B cell (primary cell): Measurements from ENCODE around the gene SLC7A10. TPM values are rescaled to one million over a fixed set of nuclear protein-coding genes. Genes with fewer than 3 reads are reported as not detected.

Experiments
- ATAC-seq: fragments of 200-7000 bp; cut with Tn5 transposase; one replicate; pipeline ENCODE4 v1.10.0; 2021; ENCODE audit warnings: low read depth, mild to moderate bottlenecking, moderate number of reproducible peaks, moderate library complexity
- CTCF ChIA-PET: fragments of 350-600 bp; sonication (Branson Sonifier 250); formaldehyde crosslinking; loops from one replicate; lab custom pipeline; 2021; ENCODE audit warnings: antibody characterized with exemption, inconsistent platforms; lab: Charles Lee
- POLR2A ChIA-PET: fragments of 350-600 bp; sonication (Branson Sonifier 250); formaldehyde crosslinking; loops from one replicate; lab custom pipeline; 2021; ENCODE audit warnings: antibody characterized with exemption; lab: Charles Lee
- DNase-seq: peaks from one replicate; pipeline ENCODE4 v3.0.0; 2013
- H2AFZ ChIP-seq: 2 replicates; pipeline ENCODE4 v1.6.1; 2012; ENCODE audit warnings: mild to moderate bottlenecking, low read depth, low read length; ENCODE audit not compliant: insufficient read depth, poor library complexity, severe bottlenecking
- H3K27ac ChIP-seq, 2 donors: 1 replicate in 1 of 2; 2 replicates in 1 of 2; pipeline ENCODE4 v1.5.1; 2012 to 2013; ENCODE audit warnings: low read length in 2 of 2, mild to moderate bottlenecking in 2 of 2, moderate library complexity in 1 of 2
- H3K27me3 ChIP-seq, 4 experiments: fragments of 200-600 bp in 1 of 4; sonication (generic) in 1 of 4; replicated peaks in 1 of 4; 1 replicate in 2 of 4; 2 replicates in 2 of 4; pipeline versions ENCODE4 v1.6.1 to v1.7.0; 2013 to 2016; ENCODE audit warnings: low read length in 3 of 4, mild to moderate bottlenecking in 2 of 4, mixed read lengths in 1 of 4, moderate library complexity in 1 of 4; ENCODE audit not compliant: insufficient read depth in 4 of 4, control insufficient read depth in 3 of 4; ENCODE audit errors: control extremely low read depth in 1 of 4
- H3K36me3 ChIP-seq, 2 experiments: replicated peaks in 1 of 2; 1 replicate in 1 of 2; 2 replicates in 1 of 2; pipeline versions ENCODE4 v1.6.1 to v1.7.1; 2013; ENCODE audit warnings: low read length in 1 of 2; ENCODE audit not compliant: insufficient read depth in 2 of 2, control insufficient read depth in 1 of 2; ENCODE audit errors: control extremely low read depth in 1 of 2, extremely low read depth in 1 of 2
- H3K4me1 ChIP-seq, 2 donors: fragments of 200-600 bp in 1 of 2; sonication (generic) in 1 of 2; 1 replicate in 1 of 2; 2 replicates in 1 of 2; pipeline versions ENCODE4 v1.5.1 to v1.6.1; 2013 to 2017; ENCODE audit warnings: low read length in 2 of 2; ENCODE audit not compliant: control insufficient read depth in 2 of 2, insufficient read depth in 2 of 2
- H3K4me2 ChIP-seq: replicated peaks from 2 replicates; pipeline ENCODE3; 2012; ENCODE audit warnings: mild to moderate bottlenecking, low read depth, low read length; ENCODE audit not compliant: poor library complexity, severe bottlenecking
- H3K4me3 ChIP-seq, 5 experiments: fragments of 200-600 bp in 1 of 5; sonication (generic) in 1 of 5; 1 replicate in 3 of 5; 2 replicates in 2 of 5; pipeline versions ENCODE4 v1.5.1 to v1.7.0; 2011 to 2016; ENCODE audit warnings: low read length in 4 of 5, mild to moderate bottlenecking in 4 of 5, low read depth in 2 of 5, control low read depth in 1 of 5, moderate library complexity in 1 of 5; ENCODE audit not compliant: insufficient read depth in 1 of 5; ENCODE audit errors: control extremely low read depth in 1 of 5, extremely low read depth in 1 of 5
- H3K79me2 ChIP-seq: fragments of 200-600 bp; sonication (generic); one replicate; pipeline ENCODE4 v1.6.0; 2016; ENCODE audit warnings: low read length; ENCODE audit not compliant: control insufficient read depth, insufficient read depth
- H3K9ac ChIP-seq: fragments of 200-600 bp; sonication (generic); 2 replicates; pipeline ENCODE4 v1.6.1; 2017; ENCODE audit warnings: mild to moderate bottlenecking, low read length, moderate library complexity
- H3K9me3 ChIP-seq, 3 donors: one replicate each; pipeline versions ENCODE4 v1.6.1 to v1.7.1; 2013; ENCODE audit warnings: low read length in 2 of 3; ENCODE audit not compliant: control insufficient read depth in 2 of 3, insufficient read depth in 1 of 3; ENCODE audit errors: control extremely low read depth in 1 of 3
- H4K20me1 ChIP-seq: 2 replicates; pipeline ENCODE4 v1.6.0; 2012; ENCODE audit warnings: mild to moderate bottlenecking, low read length; ENCODE audit not compliant: insufficient read depth, control insufficient read depth, poor library complexity, severe bottlenecking
- H3K27ac Mint-ChIP-seq: one replicate; pipeline ENCODE4 v1.8.0; 2021; ENCODE audit warnings: mixed read lengths
- H3K27me3 Mint-ChIP-seq: one replicate; pipeline ENCODE4 v1.8.0; 2021; ENCODE audit warnings: mixed read lengths
- H3K4me1 Mint-ChIP-seq: one replicate; pipeline ENCODE4 v1.8.0; 2021; ENCODE audit warnings: mixed read lengths
- H3K4me3 Mint-ChIP-seq: one replicate; pipeline ENCODE4 v1.8.0; 2021; ENCODE audit warnings: mixed read lengths
- H3K9me3 Mint-ChIP-seq: one replicate; pipeline ENCODE4 v1.8.0; 2022; ENCODE audit warnings: mixed read lengths; ENCODE audit not compliant: insufficient read depth
- EZH2 ChIP-seq: IDR thresholded peaks from 2 replicates; pipeline ENCODE4 v1.6.1; 2012; ENCODE audit warnings: borderline replicate concordance, low read depth, mild to moderate bottlenecking, moderate library complexity, low read length; ENCODE audit not compliant: insufficient read depth, poor library complexity, severe bottlenecking
- WGBS: methylation state at CpG from one replicate; pipeline ENCODE4 v1.1.5; 2013; ENCODE audit warnings: missing lambda C conversion rate; ENCODE audit not compliant: insufficient coverage; 5-methylcytosine and 5-hydroxymethylcytosine counted together
- intact Hi-C: fragments of 100-400 bp; cut with micrococcal nuclease; formaldehyde crosslinking; loops from one replicate; pipeline ENCODE4 v1.10.0; 2022
- polyA plus RNA-seq: library from polyadenylated mRNA; depleted of rRNA; stranded (reverse); fragments of >200 nt; gene quantifications from 2 replicates; pipeline ENCODE4 v1.2.3, GENCODE V29; 2012
- total RNA-seq, 2 donors: library from RNA; stranded (reverse); fragments of 120-200 nt in 1 of 2; gene quantifications; 1 replicate in 1 of 2; 2 replicates in 1 of 2; pipeline versions ENCODE4 v1.2.3 to v1.2.4, GENCODE V29; 2013 to 2022
- TF ChIP-seq, protein P1 (sequence below): fragments of 200-600 bp; IDR thresholded peaks from one replicate; pipeline ENCODE4 v1.8.0; 2022; ENCODE audit warnings: antibody characterized with exemption, mild to moderate bottlenecking

The SLC7A10 gene
- total and polyA plus RNA-seq, 2 donors (not counting 1 experiment from before 2014, with no cell fraction given), result not detected

DNA sequence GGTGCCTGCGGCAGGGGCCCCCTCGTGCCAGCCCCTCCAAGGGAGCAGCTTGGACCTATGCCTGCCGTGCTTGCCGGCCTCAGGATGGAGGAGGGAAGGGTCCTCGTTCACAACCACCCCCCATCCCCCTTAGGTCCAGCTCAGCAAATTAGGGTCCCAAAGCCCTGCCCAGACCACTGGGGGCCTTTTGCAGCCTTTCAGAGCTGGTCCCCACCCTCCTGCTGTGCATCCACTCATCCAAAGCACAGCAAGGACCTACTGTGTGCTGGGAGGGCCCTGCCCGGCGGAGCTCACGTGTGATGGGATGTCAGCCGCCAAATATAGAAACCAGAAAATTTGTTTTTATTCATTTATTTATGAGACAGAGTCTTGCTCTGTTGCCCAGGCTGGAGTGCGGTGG lies 16.5 kb upstream of the SLC7A10 start:
- no peaks in the 10 kb centered on the region for H3K4me1 ChIP-seq
- ChIA-PET POLR2A (no interaction called here), CTCF (interaction anchor here (0.9 to 14.9 kb wide), 2 partner anchors 165 to 170 kb away, joined by 4 to 211 read pairs; no protein-coding TSS in a partner anchor)
- H3K27ac Mint-ChIP-seq, result no peak overlapping the region
- H3K9ac ChIP-seq, result no peak overlapping the region
- no peaks in the 10 kb centered on the region for H4K20me1 ChIP-seq
- DNase-seq (no peak), ATAC-seq (no peak)
- H3K9me3 Mint-ChIP-seq, result no peaks in the 10 kb centered on the region
- peaks cover 0 to 3% (median 0%) of the 10 kb centered on the region in 4 experiments for H3K27me3 ChIP-seq
- H3K36me3 ChIP-seq, result no peaks in the 10 kb centered on the region
- WGBS, result 100% methylated on average over 1 of the region's 10 CpGs
- H3K4me1 Mint-ChIP-seq, result no peaks in the 10 kb centered on the region
- peaks cover 0 to 19% (median 8%) of the 10 kb centered on the region in 3 donors for H3K9me3 ChIP-seq
- peaks cover 14% of the 10 kb centered on the region for H3K27me3 Mint-ChIP-seq
- H3K4me3 ChIP-seq, result no peak overlapping the region
- no peak overlapping the region for H3K4me3 Mint-ChIP-seq
- no peak overlapping the region for H3K27ac ChIP-seq
- no peak overlapping the region for H3K4me2 ChIP-seq
- H3K79me2 ChIP-seq, result no peaks in the 10 kb centered on the region
- intact Hi-C loops, result no loop called here
- no peak overlapping the region for H2AFZ ChIP-seq
- TF ChIP-seq, protein P1, sequence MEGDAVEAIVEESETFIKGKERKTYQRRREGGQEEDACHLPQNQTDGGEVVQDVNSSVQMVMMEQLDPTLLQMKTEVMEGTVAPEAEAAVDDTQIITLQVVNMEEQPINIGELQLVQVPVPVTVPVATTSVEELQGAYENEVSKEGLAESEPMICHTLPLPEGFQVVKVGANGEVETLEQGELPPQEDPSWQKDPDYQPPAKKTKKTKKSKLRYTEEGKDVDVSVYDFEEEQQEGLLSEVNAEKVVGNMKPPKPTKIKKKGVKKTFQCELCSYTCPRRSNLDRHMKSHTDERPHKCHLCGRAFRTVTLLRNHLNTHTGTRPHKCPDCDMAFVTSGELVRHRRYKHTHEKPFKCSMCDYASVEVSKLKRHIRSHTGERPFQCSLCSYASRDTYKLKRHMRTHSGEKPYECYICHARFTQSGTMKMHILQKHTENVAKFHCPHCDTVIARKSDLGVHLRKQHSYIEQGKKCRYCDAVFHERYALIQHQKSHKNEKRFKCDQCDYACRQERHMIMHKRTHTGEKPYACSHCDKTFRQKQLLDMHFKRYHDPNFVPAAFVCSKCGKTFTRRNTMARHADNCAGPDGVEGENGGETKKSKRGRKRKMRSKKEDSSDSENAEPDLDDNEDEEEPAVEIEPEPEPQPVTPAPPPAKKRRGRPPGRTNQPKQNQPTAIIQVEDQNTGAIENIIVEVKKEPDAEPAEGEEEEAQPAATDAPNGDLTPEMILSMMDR, result no peak
- no peak for TF ChIP-seq EZH2

DNA sequence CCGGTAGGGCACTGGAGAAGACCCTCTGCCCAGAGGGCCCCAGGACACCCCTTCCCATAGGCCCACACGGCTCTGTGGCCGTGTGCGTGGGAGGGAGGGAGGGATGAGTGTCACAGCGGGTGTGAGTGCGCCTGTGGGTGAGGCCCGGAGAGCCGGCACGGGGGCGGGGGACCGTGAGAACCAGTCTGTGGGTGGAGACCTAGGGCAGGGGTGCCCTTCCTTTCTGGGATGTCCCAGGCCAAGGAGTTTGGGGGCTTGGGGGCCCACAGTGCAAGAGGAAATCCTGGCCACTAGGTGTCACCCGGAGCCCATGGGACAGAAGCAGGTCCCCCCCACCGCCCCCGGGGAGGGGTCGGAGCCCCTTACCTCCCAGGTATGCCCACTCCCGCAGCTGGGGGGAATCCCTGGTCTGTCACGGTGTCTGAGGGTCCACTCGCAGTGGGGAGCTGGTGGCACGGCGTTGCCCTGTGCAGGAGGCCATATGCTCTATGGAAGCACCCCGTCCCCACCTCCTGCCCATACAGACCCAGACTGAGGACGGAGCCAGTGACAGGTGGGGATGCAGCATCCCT lies 16.0 kb upstream of the SLC7A10 start:
- 16% methylated on average over 16 of the region's 22 CpGs for WGBS
- ChIA-PET POLR2A (no interaction called here), CTCF (interaction anchor here (0.6 to 14.9 kb wide), 3 partner anchors 20 to 171 kb away, joined by 4 to 211 read pairs (median 4); no protein-coding TSS in a partner anchor)
- Histone ChIP-seq H3K4me3 (no peak overlapping the region), H3K36me3 (no peaks in the 10 kb centered on the region), H3K4me2 (no peak overlapping the region), H3K9me3 (peaks cover 0 to 17% (median 8%) of the 10 kb centered on the region in 3 donors), H3K9ac (no peak overlapping the region), H3K79me2 (no peaks in the 10 kb centered on the region), H3K4me1 (no peaks in the 10 kb centered on the region), H3K27ac (no peak overlapping the region), H2AFZ (no peak overlapping the region), H3K27me3 (peaks cover 0 to 3% (median 0%) of the 10 kb centered on the region in 4 experiments), H4K20me1 (no peaks in the 10 kb centered on the region)
- Mint-ChIP-seq H3K9me3 (no peaks in the 10 kb centered on the region), H3K27ac (no peak overlapping the region), H3K4me1 (no peaks in the 10 kb centered on the region), H3K4me3 (no peak overlapping the region), H3K27me3 (peaks cover 14% of the 10 kb centered on the region)
- DNase-seq (peak; percentile 55), ATAC-seq (no peak)
- intact Hi-C loops, result no loop called here
- TF ChIP-seq EZH2, result no peak
- TF ChIP-seq, protein P1, result peak; percentile 57
